ENCODE data around the gene BBS12.

BBS12 gene

DNA sequence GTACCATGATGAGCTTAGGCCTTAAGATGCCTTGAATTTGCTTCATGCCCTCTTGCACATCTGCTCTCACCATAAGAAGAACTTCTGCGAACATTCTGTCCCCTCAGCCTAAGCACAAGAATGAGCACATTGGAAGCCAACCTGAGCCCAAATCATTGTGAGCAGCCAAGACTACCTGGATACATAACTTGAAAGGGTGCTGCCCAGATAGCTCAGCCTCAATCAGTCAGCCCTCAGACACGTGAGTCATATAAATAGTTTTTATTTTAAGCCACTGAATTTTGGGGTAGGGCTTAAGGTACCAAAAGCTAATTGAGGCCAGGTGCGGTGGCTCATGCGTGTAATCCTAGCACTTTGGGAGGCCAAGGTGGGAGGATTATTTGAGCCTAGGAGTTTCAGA, 27.5 kb upstream of the BBS12 start:
- H3K36me3 ChIP-seq (ENCODE audit: insufficient read depth, insufficient read length, low read length), result no peaks in the 10 kb centered on the region
- no peaks in the 10 kb centered on the region for H3K9me3 ChIP-seq (ENCODE audit: insufficient read depth, low read length)
- DNase-seq (ENCODE audit: low read depth, low spot score), result no peak
- H3K4me1 ChIP-seq (ENCODE audit: insufficient read depth, insufficient read length), result no peaks in the 10 kb centered on the region
- TF ChIP-seq ZNF274 (IDR thresholded peaks at IDR 0.05; ENCODE audit: low read depth, low read length), result no peak
- no peak for TF ChIP-seq SUZ12 (IDR thresholded peaks at IDR 0.05; ENCODE audit: extremely low read depth, insufficient read depth, insufficient read length)
- TF ChIP-seq YY1 (IDR thresholded peaks at IDR 0.05; ENCODE audit: insufficient read depth, insufficient read length), result no peak
- no peaks in the 10 kb centered on the region for H3K27me3 ChIP-seq (ENCODE audit: insufficient read depth, insufficient read length)
- H3K4me3 ChIP-seq (ENCODE audit: insufficient read length, low read depth), result no peak overlapping the region
- no peak overlapping the region for H3K9ac ChIP-seq (ENCODE audit: insufficient read length, low read depth)

DNA sequence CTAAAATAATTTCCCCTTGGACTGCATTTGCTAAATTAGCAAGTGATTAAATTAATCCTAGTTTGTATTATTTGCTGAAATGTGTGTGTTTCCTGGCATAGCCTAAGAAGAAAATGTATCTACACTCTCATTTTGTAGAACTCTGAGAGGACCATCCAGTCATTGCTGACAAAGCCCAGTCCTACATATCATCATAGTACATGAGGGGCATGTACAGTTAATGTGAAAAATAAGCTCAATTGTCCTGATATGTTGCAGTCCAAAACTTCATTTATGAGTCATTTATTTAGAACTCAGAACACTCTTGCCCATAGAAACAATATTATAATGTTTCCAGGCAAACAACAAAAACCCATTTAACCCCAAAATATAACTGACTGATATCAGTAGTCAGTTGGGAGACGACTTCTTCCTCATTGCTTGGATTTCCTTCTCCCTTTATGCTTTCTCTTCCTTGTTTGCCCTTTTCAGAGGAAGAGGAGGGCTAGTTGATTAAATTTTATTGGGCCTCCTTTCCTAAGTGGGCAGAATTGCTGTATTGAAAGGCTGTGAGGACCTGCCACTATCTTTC, 26.9 kb upstream of the BBS12 start:
- H3K27me3 ChIP-seq (ENCODE audit: insufficient read depth, insufficient read length), result no peaks in the 10 kb centered on the region
- H3K9me3 ChIP-seq (ENCODE audit: insufficient read depth, low read length), result no peaks in the 10 kb centered on the region
- no peak overlapping the region for H3K4me3 ChIP-seq (ENCODE audit: insufficient read length, low read depth)
- no peak for TF ChIP-seq SUZ12 (IDR thresholded peaks at IDR 0.05; ENCODE audit: extremely low read depth, insufficient read depth, insufficient read length)
- TF ChIP-seq YY1 (IDR thresholded peaks at IDR 0.05; ENCODE audit: insufficient read depth, insufficient read length), result no peak
- TF ChIP-seq ZNF274 (IDR thresholded peaks at IDR 0.05; ENCODE audit: low read depth, low read length), result no peak
- H3K9ac ChIP-seq (ENCODE audit: insufficient read length, low read depth), result no peak overlapping the region
- no peak for DNase-seq (ENCODE audit: low read depth, low spot score)
- H3K4me1 ChIP-seq (ENCODE audit: insufficient read depth, insufficient read length), result no peaks in the 10 kb centered on the region
- no peaks in the 10 kb centered on the region for H3K36me3 ChIP-seq (ENCODE audit: insufficient read depth, insufficient read length, low read length)

DNA sequence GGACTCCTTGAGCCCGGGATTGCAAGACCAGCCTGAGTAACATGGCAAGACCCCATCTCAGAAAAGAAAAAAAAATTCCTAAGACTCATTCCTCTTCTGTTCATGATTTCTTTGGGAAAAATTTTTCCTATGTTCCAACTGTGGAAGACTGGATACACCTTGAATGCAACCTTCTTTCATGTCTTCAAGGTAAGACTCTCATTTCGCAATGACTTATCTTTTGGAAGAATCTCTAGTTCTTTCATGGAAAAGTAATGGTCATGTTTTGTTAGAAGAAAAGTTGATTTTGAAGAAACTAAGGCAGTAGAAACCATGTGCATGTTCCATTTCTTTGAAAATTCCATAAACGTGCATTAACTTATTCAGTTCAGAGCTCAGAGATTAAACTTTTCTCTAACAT, 26.0 kb upstream of the BBS12 start:
- Histone ChIP-seq H3K4me3 (ENCODE audit: insufficient read length, low read depth) (no peak overlapping the region), H3K9me3 (ENCODE audit: insufficient read depth, low read length) (no peaks in the 10 kb centered on the region), H3K4me1 (ENCODE audit: insufficient read depth, insufficient read length) (no peaks in the 10 kb centered on the region), H3K27me3 (ENCODE audit: insufficient read depth, insufficient read length) (no peaks in the 10 kb centered on the region), H3K36me3 (ENCODE audit: insufficient read depth, insufficient read length, low read length) (no peaks in the 10 kb centered on the region), H3K9ac (ENCODE audit: insufficient read length, low read depth) (no peak overlapping the region)
- TF ChIP-seq YY1 (IDR thresholded peaks at IDR 0.05; ENCODE audit: insufficient read depth, insufficient read length) (no peak), ZNF274 (IDR thresholded peaks at IDR 0.05; ENCODE audit: low read depth, low read length) (no peak), SUZ12 (IDR thresholded peaks at IDR 0.05; ENCODE audit: extremely low read depth, insufficient read depth, insufficient read length) (no peak)
- DNase-seq (ENCODE audit: low read depth, low spot score), result no peak

DNA sequence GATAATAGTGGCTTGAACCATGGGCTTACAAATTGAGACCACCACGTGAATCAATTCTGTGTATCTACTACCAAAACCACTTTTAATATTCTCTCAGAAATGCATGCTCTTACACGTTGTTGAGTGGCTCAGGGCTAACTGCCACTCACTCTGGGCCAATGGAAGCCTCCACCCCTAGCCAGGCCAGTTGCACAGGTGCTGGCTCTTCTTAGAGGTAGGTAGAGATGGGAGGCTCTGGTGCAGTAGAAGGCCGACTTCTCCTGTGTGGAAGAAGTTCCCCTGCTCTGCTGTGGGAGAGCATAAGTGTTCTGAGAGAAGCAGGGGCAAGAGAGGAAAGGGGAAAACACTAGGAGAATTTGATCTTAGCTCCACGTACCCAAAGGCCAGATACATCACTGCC, 25.0 kb upstream of the BBS12 start:
- Histone ChIP-seq H3K4me1 (ENCODE audit: insufficient read depth, insufficient read length) (no peaks in the 10 kb centered on the region), H3K27me3 (ENCODE audit: insufficient read depth, insufficient read length) (no peaks in the 10 kb centered on the region), H3K36me3 (ENCODE audit: insufficient read depth, insufficient read length, low read length) (no peaks in the 10 kb centered on the region), H3K4me3 (ENCODE audit: insufficient read length, low read depth) (no peak overlapping the region), H3K9ac (ENCODE audit: insufficient read length, low read depth) (no peak overlapping the region), H3K9me3 (ENCODE audit: insufficient read depth, low read length) (no peaks in the 10 kb centered on the region)
- DNase-seq (ENCODE audit: low read depth, low spot score), result no peak
- TF ChIP-seq YY1 (IDR thresholded peaks at IDR 0.05; ENCODE audit: insufficient read depth, insufficient read length) (no peak), SUZ12 (IDR thresholded peaks at IDR 0.05; ENCODE audit: extremely low read depth, insufficient read depth, insufficient read length) (no peak), ZNF274 (IDR thresholded peaks at IDR 0.05; ENCODE audit: low read depth, low read length) (no peak)

DNA sequence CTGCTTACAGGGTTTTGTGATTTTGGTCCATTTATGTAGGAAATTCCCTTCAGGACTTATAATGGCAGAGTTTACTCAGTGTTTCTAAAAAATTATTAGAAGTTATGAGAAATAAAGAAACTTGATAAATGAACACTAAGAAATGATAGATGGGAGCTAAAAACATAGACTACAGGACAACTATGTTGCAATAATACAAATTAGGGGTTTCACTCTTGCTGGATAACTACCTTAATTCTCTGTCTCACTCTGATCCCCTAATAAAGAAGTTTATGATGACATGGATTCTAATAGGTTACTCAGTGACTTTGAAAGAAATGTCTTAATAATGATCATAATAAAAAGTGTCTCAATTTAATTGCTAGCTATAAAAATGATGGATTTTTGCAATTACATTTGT, 23.3 kb upstream of the BBS12 start:
- Histone ChIP-seq H3K27me3 (ENCODE audit: insufficient read depth, insufficient read length) (no peaks in the 10 kb centered on the region), H3K36me3 (ENCODE audit: insufficient read depth, insufficient read length, low read length) (no peaks in the 10 kb centered on the region), H3K4me1 (ENCODE audit: insufficient read depth, insufficient read length) (no peaks in the 10 kb centered on the region), H3K4me3 (ENCODE audit: insufficient read length, low read depth) (no peak overlapping the region), H3K9ac (ENCODE audit: insufficient read length, low read depth) (no peak overlapping the region), H3K9me3 (ENCODE audit: insufficient read depth, low read length) (no peaks in the 10 kb centered on the region)
- TF ChIP-seq YY1 (IDR thresholded peaks at IDR 0.05; ENCODE audit: insufficient read depth, insufficient read length) (no peak), SUZ12 (IDR thresholded peaks at IDR 0.05; ENCODE audit: extremely low read depth, insufficient read depth, insufficient read length) (no peak), ZNF274 (IDR thresholded peaks at IDR 0.05; ENCODE audit: low read depth, low read length) (no peak)
- no peak for DNase-seq (ENCODE audit: low read depth, low spot score)

DNA sequence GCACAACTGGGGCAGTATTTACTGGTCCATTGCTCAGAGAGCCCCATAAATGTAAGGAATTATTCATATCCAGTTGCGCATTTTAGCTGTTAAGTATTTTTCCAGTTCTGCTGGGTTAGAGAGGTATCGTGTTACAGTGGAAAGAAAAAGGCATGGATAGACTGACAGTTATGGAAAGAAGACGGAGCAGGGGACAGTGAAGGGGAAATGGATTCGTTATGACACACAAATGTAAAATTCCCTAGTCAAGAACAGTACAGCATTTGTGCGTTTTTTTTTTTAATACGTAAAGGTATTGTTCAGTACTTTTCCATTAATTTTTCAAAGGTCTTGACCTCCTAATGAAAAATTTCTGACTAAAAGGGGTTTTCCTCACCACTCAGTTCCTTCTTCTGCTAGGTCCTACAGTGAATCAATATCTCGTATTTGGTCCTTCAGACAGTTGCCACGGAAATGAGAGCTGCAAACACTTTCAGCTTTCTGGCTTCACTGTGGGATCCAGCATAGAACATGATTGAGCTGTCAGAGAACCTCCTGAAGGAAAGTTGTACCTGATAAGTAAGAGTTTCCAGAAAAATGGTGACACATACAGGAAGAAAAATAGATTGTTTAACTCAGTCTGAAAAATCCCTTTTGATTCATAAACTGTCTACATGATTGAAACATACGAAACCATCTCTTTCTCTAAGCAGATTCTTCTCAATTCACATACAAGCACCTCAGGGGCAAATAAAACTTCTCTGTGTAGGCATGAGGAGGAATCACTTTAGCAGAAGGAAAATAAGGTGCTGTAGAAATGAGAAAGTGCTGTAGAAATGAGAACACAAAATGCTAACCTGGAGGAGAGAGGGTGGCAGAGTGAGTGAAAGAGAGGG, 21.8 kb upstream of the BBS12 start:
- Histone ChIP-seq H3K9ac (ENCODE audit: insufficient read length, low read depth) (no peak overlapping the region), H3K9me3 (ENCODE audit: insufficient read depth, low read length) (no peaks in the 10 kb centered on the region), H3K4me1 (ENCODE audit: insufficient read depth, insufficient read length) (no peaks in the 10 kb centered on the region), H3K4me3 (ENCODE audit: insufficient read length, low read depth) (no peak overlapping the region), H3K27me3 (ENCODE audit: insufficient read depth, insufficient read length) (no peaks in the 10 kb centered on the region), H3K36me3 (ENCODE audit: insufficient read depth, insufficient read length, low read length) (no peaks in the 10 kb centered on the region)
- no peak for TF ChIP-seq YY1 (IDR thresholded peaks at IDR 0.05; ENCODE audit: insufficient read depth, insufficient read length)
- no peak for TF ChIP-seq ZNF274 (IDR thresholded peaks at IDR 0.05; ENCODE audit: low read depth, low read length)
- TF ChIP-seq SUZ12 (IDR thresholded peaks at IDR 0.05; ENCODE audit: extremely low read depth, insufficient read depth, insufficient read length), result no peak
- DNase-seq (ENCODE audit: low read depth, low spot score), result no peak

DNA sequence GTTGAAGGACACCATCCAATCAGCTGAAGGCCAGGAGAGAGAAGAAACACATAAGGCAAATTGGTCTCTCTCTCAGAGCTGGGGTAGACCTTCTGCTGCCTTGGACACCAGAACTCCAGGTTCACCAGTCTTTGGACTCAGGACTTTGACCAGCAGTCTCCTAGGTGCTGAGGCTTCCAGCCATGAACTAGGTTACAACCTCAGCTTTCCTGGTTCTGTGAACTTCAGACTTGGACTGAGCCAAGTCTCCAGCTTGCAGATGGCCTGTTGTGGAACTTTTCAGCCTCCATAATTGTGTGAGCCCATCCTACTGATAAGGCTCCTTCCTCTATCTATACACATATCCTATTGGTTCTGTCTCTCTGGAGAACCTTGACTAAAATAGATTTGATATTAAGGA, 20.6 kb upstream of the BBS12 start:
- H3K9ac ChIP-seq (ENCODE audit: insufficient read length, low read depth), result no peak overlapping the region
- H3K4me3 ChIP-seq (ENCODE audit: insufficient read length, low read depth), result no peak overlapping the region
- no peaks in the 10 kb centered on the region for H3K27me3 ChIP-seq (ENCODE audit: insufficient read depth, insufficient read length)
- no peaks in the 10 kb centered on the region for H3K9me3 ChIP-seq (ENCODE audit: insufficient read depth, low read length)
- TF ChIP-seq ZNF274 (IDR thresholded peaks at IDR 0.05; ENCODE audit: low read depth, low read length), result no peak
- TF ChIP-seq SUZ12 (IDR thresholded peaks at IDR 0.05; ENCODE audit: extremely low read depth, insufficient read depth, insufficient read length), result no peak
- TF ChIP-seq YY1 (IDR thresholded peaks at IDR 0.05; ENCODE audit: insufficient read depth, insufficient read length), result no peak
- no peaks in the 10 kb centered on the region for H3K4me1 ChIP-seq (ENCODE audit: insufficient read depth, insufficient read length)
- no peak for DNase-seq (ENCODE audit: low read depth, low spot score)
- no peaks in the 10 kb centered on the region for H3K36me3 ChIP-seq (ENCODE audit: insufficient read depth, insufficient read length, low read length)

Measured in NT2/D1 (cell line).